GM06990 (cell line): Measurements from ENCODE around the gene AK3.
A peak's percentile ranks its signal among the peaks of the same experiment; 100 is the strongest.

Experiments
- DNase-seq: peaks from one replicate; pipeline ENCODE4 v3.0.0-alpha.2; 2011; ENCODE audit not compliant: insufficient read length; ENCODE audit errors: extremely low read depth
- H3K27me3 ChIP-seq: replicated peaks from 2 replicates; pipeline ENCODE4 v1.6.0; 2011; ENCODE audit warnings: low read length; ENCODE audit not compliant: control insufficient read depth, insufficient read depth
- H3K36me3 ChIP-seq: 2 replicates; pipeline ENCODE4 v1.5.1; 2011; ENCODE audit warnings: low read length; ENCODE audit not compliant: control insufficient read depth, insufficient read depth
- H3K4me3 ChIP-seq: replicated peaks from 2 replicates; pipeline ENCODE4 v1.5.1; 2011; ENCODE audit warnings: low read depth, mild to moderate bottlenecking, control low read depth, low read length
- TF ChIP-seq, protein P1 (sequence below): IDR thresholded peaks from 2 replicates; pipeline ENCODE4 v1.5.1; 2011; ENCODE audit warnings: low read length, control low read depth, mild to moderate bottlenecking, inconsistent platforms; ENCODE audit not compliant: insufficient read depth, poor library complexity, severe bottlenecking

AK3 gene

DNA sequence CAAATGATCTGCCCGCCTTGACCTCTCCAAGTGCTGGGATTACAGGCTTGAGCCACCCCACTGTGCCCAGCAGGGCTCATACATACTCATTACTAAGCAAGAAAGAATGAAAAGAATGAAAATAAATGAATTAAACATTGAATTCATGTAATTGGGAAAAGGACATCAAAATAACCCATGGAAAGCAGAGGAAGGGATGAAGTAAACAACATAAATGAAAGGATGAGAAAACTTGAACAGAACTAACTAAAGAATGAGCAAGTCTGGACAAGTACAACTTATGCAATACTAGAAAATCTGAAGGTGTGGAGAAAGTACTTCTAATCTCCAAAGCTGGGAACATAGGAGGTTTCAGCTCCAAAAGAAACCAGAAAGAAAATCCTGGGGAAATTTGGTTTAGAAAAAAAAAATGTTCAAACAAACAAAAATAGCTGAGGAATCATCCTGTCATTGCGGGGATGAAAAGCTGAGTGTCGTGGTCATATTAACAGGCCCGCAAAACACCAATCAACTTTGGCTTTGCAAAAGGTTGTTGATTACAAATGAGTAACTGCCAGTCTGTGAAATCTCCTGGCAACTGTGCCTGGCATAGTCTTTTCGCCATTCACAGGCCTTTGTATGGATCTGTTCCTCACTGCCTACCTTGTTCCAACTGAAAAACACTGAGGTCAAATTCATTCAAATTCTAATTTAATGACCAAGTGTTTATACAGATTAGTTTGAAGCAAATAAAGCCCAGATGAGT, 2.3 kb upstream of the AK3 start:
- TF ChIP-seq, protein P1, sequence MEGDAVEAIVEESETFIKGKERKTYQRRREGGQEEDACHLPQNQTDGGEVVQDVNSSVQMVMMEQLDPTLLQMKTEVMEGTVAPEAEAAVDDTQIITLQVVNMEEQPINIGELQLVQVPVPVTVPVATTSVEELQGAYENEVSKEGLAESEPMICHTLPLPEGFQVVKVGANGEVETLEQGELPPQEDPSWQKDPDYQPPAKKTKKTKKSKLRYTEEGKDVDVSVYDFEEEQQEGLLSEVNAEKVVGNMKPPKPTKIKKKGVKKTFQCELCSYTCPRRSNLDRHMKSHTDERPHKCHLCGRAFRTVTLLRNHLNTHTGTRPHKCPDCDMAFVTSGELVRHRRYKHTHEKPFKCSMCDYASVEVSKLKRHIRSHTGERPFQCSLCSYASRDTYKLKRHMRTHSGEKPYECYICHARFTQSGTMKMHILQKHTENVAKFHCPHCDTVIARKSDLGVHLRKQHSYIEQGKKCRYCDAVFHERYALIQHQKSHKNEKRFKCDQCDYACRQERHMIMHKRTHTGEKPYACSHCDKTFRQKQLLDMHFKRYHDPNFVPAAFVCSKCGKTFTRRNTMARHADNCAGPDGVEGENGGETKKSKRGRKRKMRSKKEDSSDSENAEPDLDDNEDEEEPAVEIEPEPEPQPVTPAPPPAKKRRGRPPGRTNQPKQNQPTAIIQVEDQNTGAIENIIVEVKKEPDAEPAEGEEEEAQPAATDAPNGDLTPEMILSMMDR, result no peak
- Histone ChIP-seq H3K4me3 (no peak overlapping the region), H3K36me3 (no peaks in the 10 kb centered on the region), H3K27me3 (no peaks in the 10 kb centered on the region)
- DNase-seq, result no peak

DNA sequence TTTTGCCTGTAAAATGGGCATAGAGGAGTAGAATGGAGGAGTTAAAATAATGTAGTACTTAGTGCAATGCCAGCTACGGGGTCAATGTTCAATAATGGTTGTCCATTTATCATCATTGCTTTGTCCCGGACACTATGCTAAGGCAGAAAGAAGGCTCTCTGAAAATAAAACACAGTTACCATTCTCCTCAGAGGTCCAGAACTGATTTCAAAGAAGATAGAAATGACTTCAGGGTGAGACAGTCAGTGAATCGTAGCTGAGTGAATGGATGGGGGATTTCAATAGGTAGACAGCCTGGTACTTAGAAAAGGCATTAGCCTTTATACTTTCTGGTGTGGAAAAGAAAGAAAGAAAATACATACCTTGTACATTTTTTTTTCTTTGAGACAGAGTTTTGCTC, 1.2 kb upstream of the AK3 start:
- Histone ChIP-seq H3K27me3 (no peaks in the 10 kb centered on the region), H3K36me3 (no peaks in the 10 kb centered on the region), H3K4me3 (no peak overlapping the region)
- no peak for DNase-seq
- TF ChIP-seq, protein P1, result no peak

DNA sequence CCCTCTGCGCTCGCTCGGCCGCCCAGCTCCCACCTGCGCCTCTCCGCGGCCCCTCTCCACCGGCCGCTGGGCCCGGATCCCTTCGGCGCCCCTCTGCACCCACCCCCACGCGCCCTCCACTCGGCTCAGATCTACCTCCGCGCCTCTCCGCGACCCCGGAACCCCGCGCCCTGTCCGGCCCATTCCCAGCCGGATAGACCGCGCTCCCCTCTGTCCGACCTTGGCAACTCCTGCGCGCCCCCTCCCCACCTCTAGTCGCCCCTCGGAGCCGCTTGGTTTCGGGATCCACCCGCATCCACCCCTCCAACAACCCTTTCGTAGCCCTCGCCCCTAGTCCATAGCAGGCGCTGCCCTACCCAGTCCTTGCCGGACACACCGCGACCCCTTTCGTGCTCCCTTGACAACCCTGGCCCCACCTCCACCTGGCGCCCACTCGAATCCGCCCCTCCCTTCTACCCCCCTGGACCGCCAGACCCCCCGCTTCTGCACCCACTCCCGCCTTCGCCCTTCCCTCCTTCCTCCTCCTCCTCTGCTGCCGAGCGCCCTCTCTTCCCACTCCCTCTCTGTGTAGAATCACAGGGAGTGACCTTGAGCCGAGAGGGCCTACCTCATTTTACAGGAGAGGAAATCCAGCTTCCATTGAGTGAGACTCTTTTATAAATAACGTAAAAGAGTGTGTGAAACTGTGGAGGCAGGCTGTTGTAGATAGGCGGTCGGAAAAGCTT, 525 bp upstream of the AK3 start:
- no peaks in the 10 kb centered on the region for H3K27me3 ChIP-seq
- TF ChIP-seq, protein P1, result no peak
- no peak for DNase-seq
- H3K36me3 ChIP-seq, result no peaks in the 10 kb centered on the region
- H3K4me3 ChIP-seq, result peak overlapping the region; percentile 87

DNA sequence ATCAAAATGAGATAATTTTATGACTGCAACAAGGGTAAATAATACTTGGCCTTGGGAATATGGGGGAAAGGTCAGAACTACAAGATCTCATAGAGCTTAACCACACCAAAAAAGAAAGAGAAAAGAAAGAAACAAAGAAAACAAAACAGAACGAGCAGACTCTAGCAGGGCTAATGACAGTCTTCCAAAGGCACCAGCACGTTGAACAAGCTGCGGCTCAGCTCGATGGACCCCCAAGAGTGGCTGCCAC, 689 bp downstream of the AK3 start:
- Histone ChIP-seq H3K36me3 (no peaks in the 10 kb centered on the region), H3K4me3 (peak overlapping the region; percentile 87), H3K27me3 (no peaks in the 10 kb centered on the region)
- TF ChIP-seq, protein P1, result no peak
- DNase-seq, result no peak

DNA sequence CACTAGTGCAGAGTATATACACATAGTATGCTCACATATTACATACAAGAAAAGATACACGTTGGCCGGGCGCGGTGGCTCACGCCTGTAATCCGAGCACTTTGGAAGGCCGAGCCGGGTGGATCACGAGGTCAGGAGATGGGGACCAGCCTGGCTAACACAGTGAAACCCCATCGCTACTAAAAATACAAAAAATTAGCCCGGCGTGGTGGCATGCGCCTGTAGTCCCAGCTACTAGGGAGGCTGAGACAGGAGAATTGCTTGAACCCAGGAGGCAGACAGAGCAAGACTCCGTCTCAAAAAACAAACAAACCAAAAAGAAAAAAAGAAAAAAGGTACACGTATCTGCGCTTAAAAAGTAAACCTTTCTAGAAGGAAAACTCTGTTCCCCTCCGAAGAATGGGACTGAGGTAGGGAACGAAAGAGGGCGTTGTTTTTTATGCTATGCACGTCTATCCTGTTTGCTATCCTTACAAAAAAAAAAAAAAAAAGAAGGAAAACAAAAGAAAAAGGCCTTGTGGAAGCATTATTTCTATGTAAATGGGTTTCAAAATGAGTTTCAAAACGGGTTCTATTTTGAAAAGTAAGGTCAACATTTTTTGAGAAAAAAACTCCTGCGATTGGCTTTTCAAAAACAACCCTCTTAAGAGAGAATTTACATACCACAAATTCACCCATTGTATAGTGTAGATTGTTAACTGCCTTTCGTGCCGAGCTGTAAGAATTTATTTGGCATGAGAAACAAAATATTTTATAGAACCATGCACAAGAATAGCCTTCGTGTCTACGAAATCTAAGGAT, 1.2 kb downstream of the AK3 start:
- Histone ChIP-seq H3K36me3 (no peaks in the 10 kb centered on the region), H3K4me3 (peak overlapping the region; percentile 87), H3K27me3 (no peaks in the 10 kb centered on the region)
- DNase-seq, result peak; percentile 38
- TF ChIP-seq, protein P1, result no peak
